Ascending aorta (tissue), 2 donors: Measurements from ENCODE around the gene SDHAF1. TPM values are rescaled to one million over a fixed set of nuclear protein-coding genes. Genes with fewer than 3 reads are reported as not detected.

Source experiments
- DNase-seq, 2 donors: peaks; one replicate each; pipeline ENCODE4 v3.0.0-alpha.2; 2019; ENCODE audit warnings: low spot score in 2 of 2
- H3K27ac ChIP-seq, 2 donors: fragments of 200-600 bp; sonication (generic); one replicate each; pipeline ENCODE4 v1.5.1; 2016 to 2017; ENCODE audit warnings: mild to moderate bottlenecking in 1 of 2
- H3K27me3 ChIP-seq: fragments of 200-600 bp; sonication (generic); one replicate; pipeline ENCODE4 v1.5.1; 2017
- H3K36me3 ChIP-seq, 2 donors: fragments of 200-600 bp; sonication (generic); one replicate each; pipeline ENCODE4 v1.5.1; 2016
- H3K4me1 ChIP-seq, 2 donors: fragments of 200-600 bp; sonication (generic); one replicate each; pipeline ENCODE4 v1.5.1; 2016 to 2017; ENCODE audit warnings: mild to moderate bottlenecking in 1 of 2
- H3K4me3 ChIP-seq, 2 donors: fragments of 200-600 bp; sonication (generic); one replicate each; pipeline ENCODE4 v1.5.1; 2016 to 2017; ENCODE audit warnings: mild to moderate bottlenecking in 1 of 2
- H3K9me3 ChIP-seq, 2 donors: fragments of 200-600 bp; sonication (generic); one replicate each; pipeline ENCODE4 v1.5.1; 2016
- intact Hi-C: fragments of 100-400 bp; cut with DNase I; formaldehyde crosslinking; loops from one replicate; pipeline ENCODE4 v1.15.1; 2023
- total RNA-seq: library from RNA; depleted of rRNA; stranded (reverse); fragments of >200 nt; gene quantifications from one replicate; pipeline ENCODE4 v1.1.0, GENCODE V29; 2016
- TF ChIP-seq, protein P1 (sequence below), 3 experiments: fragments of 200-600 bp in 2 of 3; fragments of 450-650 bp in 1 of 3; sonication (generic) in 2 of 3; IDR thresholded peaks; one replicate each; pipeline ENCODE4 v1.5.1; 2016 to 2019; ENCODE audit warnings: antibody characterized with exemption in 3 of 3, mild to moderate bottlenecking in 1 of 3, moderate library complexity in 1 of 3

The SDHAF1 gene
- total RNA-seq, 1 donor from 2014 or later, result 107 TPM

DNA sequence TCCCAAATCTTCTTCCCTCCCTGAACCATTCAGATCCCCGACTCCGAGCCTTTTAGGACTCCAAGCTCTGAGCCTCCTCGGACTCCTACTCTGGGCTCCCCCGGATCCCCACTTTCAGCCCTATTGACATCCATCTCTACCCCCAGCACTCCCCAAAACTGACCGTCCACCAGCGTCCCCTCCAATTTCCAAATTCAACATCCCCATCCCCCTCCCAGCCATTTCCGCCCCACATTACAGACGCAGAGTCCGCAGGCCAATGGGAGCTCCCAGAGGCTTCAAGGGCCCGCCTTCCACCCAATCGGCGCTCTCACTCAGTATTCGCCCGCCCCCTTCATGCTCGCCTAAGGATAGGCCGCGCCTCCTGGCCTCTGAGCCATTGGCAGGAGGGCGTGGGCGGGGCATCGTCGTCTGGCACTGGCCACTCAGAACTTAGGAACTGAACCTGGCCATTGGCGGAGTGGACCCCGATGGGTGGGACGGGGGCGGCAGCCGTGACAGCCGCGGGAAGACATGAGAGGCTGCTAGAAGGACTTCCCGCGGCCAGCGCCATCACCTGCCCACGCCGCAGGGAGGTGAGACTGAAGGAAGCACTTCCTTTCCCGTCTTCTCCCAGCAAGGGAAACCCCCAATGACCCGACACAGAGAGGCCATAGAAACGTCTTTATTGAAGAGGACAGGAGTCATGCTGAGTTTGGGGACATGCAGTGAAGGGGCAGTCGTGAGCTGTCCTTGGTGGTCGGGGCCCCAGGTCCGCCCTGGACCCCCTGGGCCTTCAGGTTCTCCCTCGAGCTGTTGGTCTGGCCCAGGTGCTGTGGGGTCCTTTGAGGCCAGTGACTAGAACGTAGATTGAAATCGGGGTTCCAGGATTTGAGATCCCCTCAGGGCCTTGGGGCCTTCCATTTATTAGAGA lies 19.3 kb downstream of the SDHAF1 start, which contains the start of gene ALKBH6:
ALKBH6 (minus strand) TSS at position 202 of the 913 bp plus-strand sequence. CDS start 816 bp downstream, outside the sequence.
- intact Hi-C loops, result loop anchor here (1.0 to 10.0 kb wide), 5 partner anchors 19 to 369 kb away; partner anchors contain the start of genes CLIP3, COX6B1, ETV2 and SDHAF1
- DNase-seq, result peak; percentile 99 to 100
- peak within 1 kb of the TSS; percentile 74 to 85 for H3K27ac ChIP-seq
- H3K4me3 ChIP-seq, result peak within 1 kb of the TSS; percentile 58 to 76
- H3K36me3 ChIP-seq, result peaks cover 14 to 29% of the 10 kb centered on the region in 2 donors
- no peaks in the 10 kb centered on the region for H3K27me3 ChIP-seq
- H3K4me1 ChIP-seq, result peaks cover 4 to 14% of the 10 kb centered on the region in 2 donors
- H3K9me3 ChIP-seq, result no peaks in the 10 kb centered on the region
- TF ChIP-seq, protein P1, sequence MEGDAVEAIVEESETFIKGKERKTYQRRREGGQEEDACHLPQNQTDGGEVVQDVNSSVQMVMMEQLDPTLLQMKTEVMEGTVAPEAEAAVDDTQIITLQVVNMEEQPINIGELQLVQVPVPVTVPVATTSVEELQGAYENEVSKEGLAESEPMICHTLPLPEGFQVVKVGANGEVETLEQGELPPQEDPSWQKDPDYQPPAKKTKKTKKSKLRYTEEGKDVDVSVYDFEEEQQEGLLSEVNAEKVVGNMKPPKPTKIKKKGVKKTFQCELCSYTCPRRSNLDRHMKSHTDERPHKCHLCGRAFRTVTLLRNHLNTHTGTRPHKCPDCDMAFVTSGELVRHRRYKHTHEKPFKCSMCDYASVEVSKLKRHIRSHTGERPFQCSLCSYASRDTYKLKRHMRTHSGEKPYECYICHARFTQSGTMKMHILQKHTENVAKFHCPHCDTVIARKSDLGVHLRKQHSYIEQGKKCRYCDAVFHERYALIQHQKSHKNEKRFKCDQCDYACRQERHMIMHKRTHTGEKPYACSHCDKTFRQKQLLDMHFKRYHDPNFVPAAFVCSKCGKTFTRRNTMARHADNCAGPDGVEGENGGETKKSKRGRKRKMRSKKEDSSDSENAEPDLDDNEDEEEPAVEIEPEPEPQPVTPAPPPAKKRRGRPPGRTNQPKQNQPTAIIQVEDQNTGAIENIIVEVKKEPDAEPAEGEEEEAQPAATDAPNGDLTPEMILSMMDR (IDR thresholded peaks at IDR 0.05), result no peak

DNA sequence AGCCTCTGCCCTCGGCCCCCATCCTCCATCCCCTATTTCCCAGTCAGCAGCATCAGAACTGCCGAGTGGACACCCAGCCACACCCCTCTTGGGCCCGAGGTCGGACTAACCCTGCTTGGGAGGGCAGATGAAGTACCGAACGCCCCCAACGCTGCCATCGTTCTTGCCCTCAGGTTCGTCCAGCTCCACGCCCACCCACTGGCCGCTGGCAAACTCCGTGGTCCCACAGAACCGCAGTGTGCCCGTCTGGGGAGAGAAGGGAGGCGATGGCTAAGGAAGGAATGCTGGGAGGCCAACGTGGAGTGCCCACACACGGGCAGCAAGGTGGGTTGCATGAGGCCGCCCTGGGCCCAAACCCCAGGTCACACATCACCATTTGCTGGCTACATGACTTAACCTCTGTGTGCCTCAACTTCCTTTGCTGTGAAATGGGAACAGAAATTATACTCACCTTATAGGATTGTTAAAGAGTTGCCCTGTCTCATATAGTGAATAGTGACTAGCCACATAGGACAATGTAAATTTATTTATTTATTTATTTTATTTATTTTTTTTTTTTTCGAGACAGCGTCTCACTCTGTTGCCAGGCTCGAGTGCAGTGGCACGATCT lies 24.2 kb downstream of the SDHAF1 start:
- Histone ChIP-seq H3K27ac (no peak overlapping the region), H3K36me3 (peaks cover 32 to 63% of the 10 kb centered on the region in 2 donors)
- TF ChIP-seq, protein P1 (IDR thresholded peaks at IDR 0.05), result no peak

DNA sequence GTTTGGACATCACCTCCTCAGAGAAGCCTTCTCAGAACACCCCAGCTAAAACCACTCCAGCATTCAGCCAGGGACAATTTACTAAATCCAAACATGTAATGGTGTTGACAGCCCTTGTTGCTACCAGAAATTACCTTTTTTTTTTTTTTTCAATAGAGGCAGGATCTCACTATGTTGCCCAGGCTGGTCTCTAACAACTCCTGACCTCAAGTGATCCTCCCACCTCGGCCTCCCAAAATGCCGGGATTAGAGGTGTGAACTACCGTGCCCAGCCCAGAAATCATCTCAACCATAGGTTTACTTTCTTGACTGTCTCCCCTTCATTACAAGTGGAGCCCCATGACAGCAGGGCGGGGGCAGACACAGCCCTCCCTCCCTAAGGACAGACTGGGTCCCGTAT lies 28.4 kb downstream of the SDHAF1 start:
- intact Hi-C loops, result no loop called here
- Histone ChIP-seq H3K4me3 (no peak overlapping the region), H3K9me3 (no peaks in the 10 kb centered on the region), H3K36me3 (peaks cover 50 to 80% of the 10 kb centered on the region in 2 donors), H3K27me3 (no peaks in the 10 kb centered on the region), H3K27ac (no peak overlapping the region), H3K4me1 (no peaks in the 10 kb centered on the region)
- no peak for DNase-seq
- TF ChIP-seq, protein P1 (IDR thresholded peaks at IDR 0.05), result no peak

More for the DNA sequence above, 24.2 kb downstream of the SDHAF1 start:
- DNase-seq, result no peak
- H3K9me3 ChIP-seq, result no peaks in the 10 kb centered on the region
- peaks cover 0 to 5% of the 10 kb centered on the region in 2 donors for H3K4me1 ChIP-seq
- no peak overlapping the region for H3K4me3 ChIP-seq
- intact Hi-C loops, result loop anchor here (10.0 kb wide), 1 partner anchor 374 kb away; the partner anchor contains the start of genes COX6B1 and ETV2
- no peaks in the 10 kb centered on the region for H3K27me3 ChIP-seq

DNA sequence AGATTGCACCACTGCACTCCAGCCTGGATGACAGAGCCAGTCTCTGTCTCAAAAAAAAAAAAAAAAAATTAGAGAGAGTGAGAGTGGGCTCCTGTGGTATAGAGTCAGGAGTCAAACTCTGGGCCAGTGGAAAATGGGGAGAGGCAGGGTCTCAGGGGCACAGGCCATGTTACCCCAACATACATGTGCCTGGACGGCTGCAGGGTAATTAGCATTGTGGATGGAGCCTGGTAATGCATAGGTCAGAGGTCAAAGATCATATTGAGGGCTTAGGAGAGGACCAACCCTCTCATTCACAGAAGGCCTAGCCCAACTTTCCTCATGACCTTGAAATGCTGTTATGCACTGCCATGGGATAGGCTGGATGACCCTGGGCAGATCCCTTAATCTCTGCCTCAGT lies 30.6 kb downstream of the SDHAF1 start:
- peaks cover 41 to 66% of the 10 kb centered on the region in 2 donors for H3K36me3 ChIP-seq
- intact Hi-C loops, result no loop called here

More for the DNA sequence above, 30.6 kb downstream of the SDHAF1 start:
- no peak overlapping the region for H3K4me3 ChIP-seq
- no peak overlapping the region for H3K27ac ChIP-seq
- TF ChIP-seq, protein P1 (IDR thresholded peaks at IDR 0.05), result no peak
- DNase-seq, result no peak
- H3K27me3 ChIP-seq, result no peaks in the 10 kb centered on the region
- H3K4me1 ChIP-seq, result no peaks in the 10 kb centered on the region
- no peaks in the 10 kb centered on the region for H3K9me3 ChIP-seq
